GM19023 (cell line): ENCODE results near the gene PPP1R7.
"Not testable (repeated sequence)": the region's sequence is repeated elsewhere in the genome, so short reads cannot be mapped to it uniquely, and the experiment has no call there.

Experiments used
- ATAC-seq: cut with Tn5 transposase; IDR thresholded peaks from one replicate; pipeline ENCODE4 v1.9.1; 2021; ENCODE audit warnings: mild to moderate bottlenecking, moderate library complexity; ENCODE audit not compliant: unreplicated experiment

Gene PPP1R7, protein sequence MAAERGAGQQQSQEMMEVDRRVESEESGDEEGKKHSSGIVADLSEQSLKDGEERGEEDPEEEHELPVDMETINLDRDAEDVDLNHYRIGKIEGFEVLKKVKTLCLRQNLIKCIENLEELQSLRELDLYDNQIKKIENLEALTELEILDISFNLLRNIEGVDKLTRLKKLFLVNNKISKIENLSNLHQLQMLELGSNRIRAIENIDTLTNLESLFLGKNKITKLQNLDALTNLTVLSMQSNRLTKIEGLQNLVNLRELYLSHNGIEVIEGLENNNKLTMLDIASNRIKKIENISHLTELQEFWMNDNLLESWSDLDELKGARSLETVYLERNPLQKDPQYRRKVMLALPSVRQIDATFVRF

DNA sequence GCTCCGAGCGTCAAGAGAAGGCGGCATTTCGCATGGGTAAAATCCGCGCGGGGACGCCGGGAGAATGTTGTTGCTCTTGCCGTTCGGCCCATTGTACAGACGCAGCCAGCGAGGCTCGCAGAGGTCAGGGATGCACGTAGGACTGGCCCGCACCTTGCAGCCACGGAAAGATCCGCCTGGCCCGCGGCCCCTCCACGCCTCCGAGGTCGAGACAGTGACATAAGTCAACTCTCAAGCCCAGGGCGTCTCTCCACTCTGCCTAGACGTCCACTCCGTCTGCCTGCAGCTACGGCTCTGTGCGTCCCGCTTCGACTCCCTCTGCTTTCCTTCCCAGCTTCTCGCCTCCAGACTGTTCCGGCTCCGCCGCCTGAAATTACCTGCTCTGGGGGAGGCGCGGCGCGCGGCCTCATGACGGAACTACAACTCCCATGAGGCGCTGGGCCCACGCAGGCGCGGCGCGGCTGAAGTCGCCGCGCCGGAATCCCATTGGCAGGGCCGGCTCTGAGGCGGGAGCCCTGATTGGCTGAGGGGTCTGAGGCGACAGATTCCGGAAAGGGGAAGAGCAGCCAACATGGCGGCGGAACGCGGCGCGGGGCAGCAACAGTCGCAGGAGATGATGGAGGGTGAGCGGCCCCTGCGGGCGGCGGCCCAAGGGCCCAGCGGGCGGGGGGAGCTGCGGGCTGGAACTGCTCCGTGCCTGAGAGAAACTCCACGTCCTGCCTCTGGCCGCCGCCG, at the start of gene PPP1R7:
TSS of gene PPP1R7 (plus strand) at position 543 of the 735 bp plus-strand sequence. CDS start at position 572, 29 bp downstream.
- ATAC-seq: peak; percentile 73

DNA sequence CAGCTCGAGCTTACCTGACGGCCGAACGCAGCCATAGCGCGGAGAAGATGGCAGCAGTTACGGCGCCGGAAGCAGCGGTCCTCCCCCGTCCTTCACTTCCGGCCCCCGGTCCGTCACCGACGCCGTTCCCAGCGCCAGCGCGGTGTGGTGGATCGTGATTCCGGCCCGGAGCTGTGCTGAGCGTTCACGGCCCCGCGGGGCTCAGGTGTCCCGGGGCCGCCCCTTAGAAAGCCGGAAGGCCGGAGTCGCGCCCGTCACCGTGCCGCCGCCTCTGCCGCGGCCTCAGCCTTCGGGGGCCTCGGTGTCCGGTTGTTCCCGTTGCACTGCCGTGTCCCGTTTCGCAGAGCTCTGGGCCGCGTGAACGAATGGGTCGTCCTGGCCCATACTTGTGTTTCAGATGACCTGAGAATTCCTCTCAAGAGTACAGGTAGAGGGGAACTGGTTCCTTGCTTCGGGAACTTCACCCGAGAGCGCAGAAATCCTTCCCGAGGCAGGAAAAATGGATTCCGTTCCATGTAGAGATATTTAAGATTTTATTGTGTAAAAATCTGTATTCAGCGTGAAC, 47.9 kb upstream of the PPP1R7 start, which contains the start of gene MTERF4:
TSS of gene MTERF4 (minus strand) at position 49 of the 565 bp plus-strand sequence. CDS start at position 35, 14 bp downstream.
- peak; percentile 90 for ATAC-seq

DNA sequence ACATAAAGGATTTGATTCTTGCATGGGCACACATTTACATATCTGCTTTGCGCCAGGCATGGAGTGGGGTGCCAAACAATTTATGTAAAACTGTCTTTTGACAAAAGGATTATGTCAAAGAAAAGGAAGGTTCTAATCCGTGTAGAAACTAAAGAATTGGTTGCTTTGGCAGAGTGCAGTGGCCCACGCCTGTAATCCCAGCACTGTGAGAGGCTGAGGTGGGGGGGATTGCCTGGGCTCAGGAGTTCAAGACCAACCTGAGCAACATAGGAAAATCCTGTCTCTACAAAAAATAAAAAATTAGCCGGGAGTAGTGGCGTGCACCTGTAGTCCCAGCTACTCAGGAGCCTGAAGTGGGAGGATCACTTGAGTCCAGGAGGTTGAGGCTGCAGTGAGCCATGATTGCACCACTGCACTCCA, 47.1 kb upstream of the PPP1R7 start:
- no peak for ATAC-seq

DNA sequence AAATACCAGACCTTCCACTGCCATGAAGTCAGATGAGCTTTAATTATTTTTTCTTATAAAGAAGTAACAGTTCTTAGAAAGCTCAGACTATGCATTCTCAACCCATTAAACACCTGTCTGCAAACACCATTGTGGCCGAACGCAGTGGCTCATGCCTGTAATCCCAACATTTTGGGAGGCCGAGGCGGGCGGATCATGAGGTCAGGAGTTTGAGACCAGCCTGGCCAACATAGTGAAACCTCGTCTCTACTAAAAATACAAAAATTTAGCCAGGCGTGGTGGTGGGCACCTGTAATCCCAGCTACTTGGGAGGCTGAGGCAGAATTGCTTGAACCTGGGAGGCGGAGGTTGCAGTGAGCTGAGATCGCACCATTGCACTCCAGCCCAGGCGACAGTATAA, 45.7 kb upstream of the PPP1R7 start:
- ATAC-seq: not testable (repeated sequence)

DNA sequence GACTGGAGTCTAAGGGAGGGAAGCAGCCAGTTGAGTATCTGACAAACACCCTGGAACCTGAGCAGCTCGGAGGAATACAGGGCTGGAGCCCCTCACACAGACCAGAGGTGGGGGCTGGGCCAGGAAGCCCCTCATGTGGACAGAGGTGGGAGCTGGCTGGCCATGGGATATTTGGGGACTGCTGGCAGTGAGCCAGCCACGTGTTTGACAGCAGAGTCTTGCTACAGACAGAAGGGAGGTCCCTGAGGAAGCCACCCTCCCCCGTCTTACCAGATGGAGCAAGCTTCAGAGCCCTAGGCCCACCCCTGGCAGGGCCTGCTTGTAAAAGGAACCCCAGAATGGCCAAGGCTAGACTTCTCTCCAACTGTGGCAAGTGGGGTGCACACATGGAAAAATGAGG, 44.6 kb upstream of the PPP1R7 start:
- no peak for ATAC-seq

DNA sequence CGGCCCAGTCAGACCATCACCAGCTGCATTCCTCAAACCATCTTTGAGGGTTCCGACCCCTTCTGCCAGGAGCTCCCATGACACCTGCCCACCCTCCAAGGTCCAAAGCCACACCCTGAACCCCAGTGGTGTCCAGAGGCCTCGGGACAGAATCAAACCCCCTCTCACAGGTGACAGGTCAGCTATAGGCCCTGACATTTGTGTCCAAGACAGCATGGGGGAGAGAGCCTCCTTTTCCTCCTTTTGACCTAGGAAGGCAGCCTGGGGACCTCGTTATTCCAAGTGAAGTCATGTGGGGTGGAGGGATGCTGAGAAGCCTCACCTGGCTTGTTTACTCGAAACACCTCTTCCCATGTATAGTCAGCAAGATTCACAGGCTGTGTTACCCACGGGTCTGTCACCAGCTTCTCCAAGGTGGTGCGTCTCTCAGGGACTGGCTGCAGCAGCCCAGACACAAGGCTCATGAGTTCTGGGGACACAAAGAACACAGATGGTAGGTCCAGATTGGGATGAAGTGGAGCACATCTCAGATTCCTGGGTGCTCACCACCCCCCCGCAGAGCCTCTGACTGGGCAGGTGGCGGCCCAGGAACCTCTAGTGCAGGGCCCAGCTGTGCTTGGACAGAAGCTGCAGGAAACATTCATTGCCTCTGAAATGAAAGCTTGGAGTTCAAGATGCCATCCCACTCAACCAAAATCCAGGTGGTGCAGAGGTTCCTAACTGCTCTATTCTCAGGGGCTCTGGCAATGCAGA, 43.1 kb upstream of the PPP1R7 start:
- ATAC-seq: no peak

DNA sequence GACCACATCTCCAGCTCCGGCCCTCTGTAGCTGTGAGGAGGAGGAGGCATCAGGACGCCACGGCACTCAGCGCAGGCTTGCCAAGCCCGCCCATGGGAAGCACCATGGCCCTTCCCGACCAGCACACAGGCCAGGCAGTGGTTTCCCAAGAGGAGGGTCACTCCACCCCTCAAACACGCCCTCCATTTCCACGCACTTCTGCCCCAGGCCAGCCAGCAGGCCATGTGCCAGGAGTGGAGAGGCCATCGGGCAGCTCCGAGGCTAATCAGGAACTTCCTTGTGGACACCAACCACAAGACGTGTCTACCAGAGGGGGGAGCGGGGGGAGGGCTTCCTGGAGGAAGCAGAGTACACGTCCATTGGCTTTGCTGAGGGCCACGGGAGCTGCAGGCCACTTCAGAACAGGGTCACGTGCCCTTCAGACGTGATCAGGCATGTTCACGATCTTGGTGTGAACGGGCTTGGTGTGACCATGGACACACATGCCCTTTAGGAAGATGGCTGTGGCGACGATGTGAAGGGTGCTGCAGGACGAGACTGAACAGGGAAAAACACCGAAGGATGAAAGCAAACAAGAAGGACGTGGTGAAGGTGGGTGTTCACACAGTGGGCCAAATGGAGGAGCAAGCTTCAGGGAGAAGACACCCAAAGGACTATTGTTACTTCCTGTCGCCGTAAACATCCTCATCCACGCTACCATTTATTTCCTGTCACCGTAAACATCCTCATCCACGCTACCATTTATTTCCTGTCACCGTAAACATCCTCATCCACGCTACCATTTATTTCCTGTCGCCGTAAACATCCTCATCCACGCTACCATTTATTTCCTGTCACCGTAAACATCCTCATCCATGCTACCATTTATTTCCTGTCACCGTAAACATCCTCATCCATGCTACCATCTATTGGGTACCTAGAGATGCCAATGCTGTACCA, 41.7 kb upstream of the PPP1R7 start:
- no peak for ATAC-seq

DNA sequence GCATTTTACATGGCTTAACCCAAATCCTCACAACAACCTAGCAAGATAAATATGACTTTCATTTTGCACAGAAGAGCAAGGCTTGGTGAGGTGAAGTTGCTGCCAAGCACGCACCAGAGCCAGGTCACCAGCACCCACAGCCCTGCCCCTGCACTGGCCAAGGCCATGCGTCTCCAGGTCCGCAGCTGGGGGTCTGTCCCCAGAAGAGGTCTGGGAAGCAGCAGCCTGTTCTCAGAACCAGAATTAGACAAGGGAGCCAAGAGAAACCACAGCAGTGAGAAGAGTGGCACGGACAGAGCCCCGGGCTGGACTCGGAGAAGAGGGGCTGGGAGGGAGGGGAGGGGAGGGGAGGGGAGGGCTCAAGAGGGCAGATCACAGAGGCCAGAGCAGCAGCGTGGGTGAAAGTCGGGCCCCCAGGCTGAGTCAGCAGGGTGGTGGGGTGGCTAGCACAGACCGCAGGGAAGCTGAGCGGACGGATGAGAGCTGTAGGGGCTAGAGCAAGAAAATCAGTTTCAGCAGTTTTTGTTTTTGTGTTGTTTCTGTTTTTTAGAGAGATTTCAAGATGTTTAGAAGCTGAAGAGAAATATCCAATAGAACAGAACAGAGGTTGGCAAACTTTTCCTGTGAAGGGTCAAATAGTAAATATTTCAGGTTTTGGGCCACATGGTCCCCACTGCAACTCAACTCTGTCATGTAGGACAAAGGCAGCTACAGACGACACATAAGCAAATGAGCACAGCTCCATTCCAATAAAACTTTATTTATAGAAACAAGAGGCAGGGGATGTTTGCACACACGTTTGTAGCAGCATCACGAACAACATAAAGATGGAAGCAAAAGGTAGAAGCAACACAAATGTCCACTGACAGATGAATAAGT, 40.8 kb upstream of the PPP1R7 start:
- ATAC-seq: no peak

DNA sequence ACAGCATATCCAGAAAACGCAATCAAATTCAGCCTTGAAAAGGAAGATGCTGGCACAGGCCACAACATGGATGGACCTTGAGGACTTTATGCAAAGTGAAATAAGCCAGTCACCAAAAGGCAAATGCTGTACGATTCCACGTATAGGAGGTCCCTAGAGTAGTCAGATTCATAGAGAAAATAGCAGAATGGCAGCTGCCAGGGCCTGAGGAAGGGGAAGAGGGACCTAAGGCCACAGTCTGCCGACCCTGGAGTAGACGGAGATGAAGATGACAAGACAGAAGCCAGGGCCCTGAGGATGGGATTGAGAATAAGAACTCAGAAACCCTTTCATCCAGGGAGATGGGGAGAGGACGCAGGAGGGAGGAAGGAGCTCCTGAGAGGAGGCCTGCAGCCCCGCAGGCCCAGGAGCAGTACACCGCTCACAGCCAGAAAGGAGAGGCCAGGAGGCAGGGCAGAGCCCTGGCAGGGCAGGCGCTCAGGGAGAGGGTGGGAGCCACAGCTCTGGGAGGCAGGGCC, 40.1 kb upstream of the PPP1R7 start:
- ATAC-seq: no peak

DNA sequence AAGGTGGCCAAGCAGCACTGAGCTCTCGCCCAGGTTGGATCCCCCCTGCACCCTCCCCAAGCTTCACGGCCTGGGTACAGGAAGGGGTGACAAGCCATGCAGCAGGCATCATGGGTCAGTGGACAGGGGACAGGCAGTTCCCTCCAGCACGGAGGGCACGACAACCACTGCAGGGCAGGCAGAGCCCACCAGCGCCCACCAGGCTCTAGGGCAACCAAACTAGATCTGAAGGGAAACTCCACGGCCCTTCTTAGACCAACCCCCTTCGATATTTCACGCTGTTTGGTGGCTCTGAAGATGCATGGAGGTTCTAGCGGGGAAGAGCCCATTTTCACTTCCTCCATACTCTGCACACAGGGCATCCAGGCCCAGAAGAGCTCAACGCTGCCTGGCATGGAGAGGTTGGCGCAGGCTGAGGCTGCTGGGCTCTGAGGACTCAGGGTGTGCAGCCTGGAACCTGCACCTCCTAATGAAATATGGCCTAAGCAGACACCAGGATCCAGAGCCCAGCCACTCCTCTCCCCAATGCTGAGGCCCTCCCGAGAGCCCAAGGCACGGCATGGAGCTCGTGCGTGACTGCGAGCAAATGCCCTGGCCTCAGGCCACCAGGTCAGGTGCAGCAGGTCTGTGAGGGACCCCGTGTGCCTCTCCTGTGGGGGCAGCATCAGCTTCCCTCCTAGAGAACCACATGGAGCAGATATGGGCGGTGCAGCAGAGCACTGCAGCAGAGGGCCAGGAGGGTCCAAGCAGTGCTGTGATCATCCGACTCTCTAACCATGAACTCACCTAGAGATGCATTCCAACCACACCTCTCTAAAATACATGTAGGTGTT, 39.4 kb upstream of the PPP1R7 start:
- ATAC-seq: peak; percentile 39

DNA sequence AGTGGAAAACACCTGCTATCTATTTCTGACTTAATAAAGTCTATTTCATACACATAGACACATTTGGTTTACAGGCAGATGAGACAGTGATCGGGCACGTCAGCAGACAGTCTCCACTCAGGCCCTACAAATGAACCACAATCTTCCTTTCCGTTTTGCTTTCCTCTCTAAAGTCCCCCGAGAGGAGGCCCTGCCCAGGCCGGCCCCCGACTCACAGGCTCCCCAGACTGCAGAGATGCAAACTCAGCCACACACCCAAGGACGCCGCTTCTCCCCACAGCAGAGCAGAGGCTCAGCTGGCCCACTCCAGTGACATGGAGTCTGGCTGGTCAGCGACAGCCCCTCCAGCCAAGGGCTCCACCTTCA, 38.8 kb upstream of the PPP1R7 start:
- ATAC-seq: peak; percentile 46

DNA sequence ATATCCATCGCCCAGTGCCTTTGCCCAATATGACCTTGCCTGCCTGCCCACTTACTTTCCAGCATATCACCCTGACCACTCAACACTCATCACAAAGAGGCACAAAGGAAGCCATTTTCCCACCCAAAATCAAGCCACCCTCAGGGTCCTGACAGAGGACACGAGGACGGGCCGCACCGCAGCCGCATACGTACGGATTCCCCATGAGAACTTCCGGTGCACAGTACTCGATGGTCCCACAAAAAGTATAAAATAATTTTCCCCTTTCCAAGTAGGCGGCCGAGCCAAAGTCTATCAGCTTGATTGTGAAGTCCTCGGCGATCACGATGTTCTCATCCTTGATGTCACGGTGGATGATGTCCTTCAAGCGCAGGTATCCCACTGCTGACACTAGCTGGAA, 38.2 kb upstream of the PPP1R7 start:
- no peak for ATAC-seq

DNA sequence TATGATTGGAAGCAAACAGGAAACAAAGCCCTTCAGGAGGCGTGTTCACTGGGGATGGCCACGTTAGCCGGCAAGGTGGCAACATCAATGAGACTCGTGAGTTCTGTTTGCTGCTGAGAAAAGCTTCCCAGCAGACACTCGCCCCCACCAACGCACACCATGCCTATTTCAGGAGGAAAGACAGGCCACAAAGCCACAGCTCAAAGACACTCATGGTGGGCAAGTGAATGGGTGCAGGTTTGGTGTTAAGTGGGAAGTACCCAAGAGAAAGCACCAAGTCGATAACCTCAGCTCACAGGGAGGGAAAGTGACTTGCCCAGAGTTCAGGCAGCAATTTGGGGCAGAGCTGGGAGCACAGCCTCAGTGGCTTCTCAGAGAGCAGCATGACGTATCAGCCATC, 37.7 kb upstream of the PPP1R7 start:
- no peak for ATAC-seq

DNA sequence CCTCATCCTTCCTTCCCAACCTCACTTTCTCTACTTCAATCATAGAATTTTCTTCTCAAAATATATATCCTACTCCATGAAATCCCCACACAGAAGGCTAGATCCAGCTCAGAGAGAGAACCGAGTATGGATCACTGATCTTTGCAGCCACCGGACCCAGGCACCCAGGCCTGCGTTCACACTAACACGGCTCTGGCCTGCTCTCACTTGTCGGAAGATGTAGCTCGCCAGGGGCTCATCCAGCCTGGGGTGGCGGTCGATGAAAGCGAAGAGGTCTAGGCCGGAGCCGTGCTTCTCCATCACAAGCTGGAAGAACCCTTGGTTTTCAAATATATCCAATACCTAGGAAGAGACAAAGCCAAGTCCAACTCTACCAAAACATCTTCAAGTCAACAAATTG, 35.4 kb upstream of the PPP1R7 start:
- no peak for ATAC-seq

DNA sequence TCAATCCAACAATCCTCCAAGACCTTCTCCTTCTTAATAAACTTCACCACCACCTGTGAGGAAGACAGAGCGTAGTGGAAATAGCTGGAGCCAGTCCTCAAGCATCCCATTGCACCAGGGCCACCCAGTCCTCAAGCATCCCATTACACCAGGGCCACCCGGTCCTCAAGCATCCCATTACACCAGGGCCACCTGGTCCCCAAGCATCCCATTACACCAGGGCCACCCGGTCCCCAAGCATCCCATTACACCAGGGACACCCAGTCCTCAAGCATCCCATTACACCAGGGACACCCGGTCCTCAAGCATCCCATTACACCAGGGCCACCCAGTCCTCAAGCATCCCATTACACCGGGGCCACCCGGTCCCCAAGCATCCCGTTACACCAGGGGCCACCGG, 34.9 kb upstream of the PPP1R7 start:
- ATAC-seq: no peak

DNA sequence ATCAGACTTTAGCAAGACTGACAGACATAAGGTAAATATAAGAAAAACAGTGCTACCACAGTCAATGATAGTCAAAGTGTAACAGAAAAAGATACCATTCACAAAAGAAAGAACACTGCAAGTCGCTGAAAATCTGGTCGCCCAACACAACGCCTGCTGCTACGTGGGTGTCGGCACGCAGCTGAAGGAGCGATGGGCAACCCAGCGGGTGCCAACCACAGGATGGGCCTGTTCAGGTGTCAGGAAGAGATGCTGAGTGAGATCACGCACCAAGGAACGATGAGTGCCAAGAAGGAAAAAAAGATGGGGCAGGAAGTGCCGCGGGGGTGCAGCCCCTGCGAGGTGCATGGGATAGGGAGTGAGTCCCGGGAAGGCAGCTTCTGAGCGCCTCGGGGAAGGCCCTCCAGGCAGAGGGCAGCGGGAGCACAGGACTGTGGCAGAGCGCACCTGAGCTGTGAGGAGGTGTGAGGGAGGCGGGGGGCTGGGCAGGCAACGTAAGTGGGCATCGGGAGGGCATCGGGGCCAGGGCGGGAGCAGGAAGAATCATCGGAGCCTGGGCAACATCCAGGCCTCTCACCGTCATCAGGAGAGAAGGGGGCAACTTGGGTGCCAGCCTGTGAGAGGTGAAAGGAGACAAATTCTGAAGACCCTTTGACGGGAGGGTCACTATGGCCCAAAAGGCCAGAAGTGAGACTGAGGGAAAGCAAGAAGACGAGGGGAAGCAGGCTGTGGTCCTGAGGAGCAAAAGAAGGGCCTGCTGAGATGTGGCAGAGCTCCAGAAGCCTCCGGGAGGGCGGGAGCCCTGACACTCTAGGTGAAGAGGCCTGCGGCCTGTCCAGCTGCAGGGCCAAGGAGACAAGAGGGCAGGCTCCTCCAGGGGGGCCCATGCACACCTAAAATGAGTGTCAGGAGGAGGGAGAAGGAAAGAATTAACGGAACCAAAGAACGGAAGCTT, 33.4 kb upstream of the PPP1R7 start:
- ATAC-seq: no peak
